NCI-H1436 (cell line): Measurements from ENCODE around the gene PAIP2B.
A peak's percentile ranks its signal among the peaks of the same experiment; 100 is the strongest.
"Not testable (repeated sequence)": the region's sequence is repeated elsewhere in the genome, so short reads cannot be mapped to it uniquely, and the experiment has no call there.

Experiments
- DNase-seq: peaks from one replicate; lab custom pipeline; 2025; lab: John Stamatoyannopoulos, UW

Gene PAIP2B

DNA sequence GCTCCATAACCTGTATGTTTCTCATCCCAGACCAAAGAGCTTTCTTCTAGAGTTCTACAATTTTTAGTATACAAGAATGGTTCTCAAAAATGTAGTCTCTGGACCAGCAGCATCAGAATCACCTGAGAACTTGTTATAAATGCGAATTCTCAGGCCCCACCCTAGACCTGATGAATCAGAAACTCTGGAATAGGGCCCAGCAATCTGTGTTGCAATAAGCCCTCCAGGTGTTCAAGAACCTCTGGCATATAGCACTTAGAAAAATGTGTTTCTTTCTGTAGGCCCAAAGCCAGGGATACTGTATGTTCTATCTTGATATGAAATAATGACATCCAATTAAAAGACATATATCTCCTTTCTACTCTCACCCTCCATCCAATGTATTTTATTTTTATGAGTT, 10.4 kb downstream of the PAIP2B start:
- no peak for DNase-seq

DNA sequence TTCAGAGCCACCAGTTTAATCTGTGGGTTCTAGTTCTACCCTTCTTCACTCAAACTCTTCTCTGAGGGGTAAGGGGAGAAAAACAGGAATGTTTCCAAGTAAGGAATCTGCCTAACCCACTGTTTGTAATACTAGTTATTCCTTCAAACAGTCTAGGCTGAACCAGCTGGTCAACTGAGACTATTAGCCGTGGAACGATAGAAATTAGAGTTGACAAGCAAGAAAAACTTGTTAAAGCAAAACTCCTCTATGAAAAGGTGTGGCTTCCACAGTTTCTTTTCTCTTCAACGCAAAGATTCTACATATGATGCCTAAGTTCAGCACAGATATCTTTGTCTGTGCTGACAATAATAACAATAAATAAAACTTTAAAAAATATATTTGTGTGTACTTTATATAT, 11.5 kb downstream of the PAIP2B start:
- no peak for DNase-seq

DNA sequence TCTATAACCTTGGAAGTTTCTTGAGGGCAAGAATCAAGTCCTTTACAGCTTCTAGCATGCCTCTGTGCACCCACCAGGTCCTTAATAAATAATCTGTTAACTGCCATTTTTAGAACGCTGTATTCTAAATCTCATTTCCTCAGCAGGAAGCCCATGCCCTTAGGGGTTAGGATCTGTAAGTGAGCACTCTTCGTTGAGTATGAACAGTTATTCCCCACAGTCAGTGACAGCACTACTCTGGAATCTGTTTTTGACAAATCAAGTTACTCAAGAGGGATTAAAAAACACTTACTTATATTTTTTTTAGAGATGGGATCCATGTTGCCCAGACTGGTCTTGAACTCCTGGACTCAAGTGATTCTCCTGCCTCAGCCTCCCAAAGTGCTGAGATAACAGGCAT, 14.6 kb downstream of the PAIP2B start:
- DNase-seq: no peak

DNA sequence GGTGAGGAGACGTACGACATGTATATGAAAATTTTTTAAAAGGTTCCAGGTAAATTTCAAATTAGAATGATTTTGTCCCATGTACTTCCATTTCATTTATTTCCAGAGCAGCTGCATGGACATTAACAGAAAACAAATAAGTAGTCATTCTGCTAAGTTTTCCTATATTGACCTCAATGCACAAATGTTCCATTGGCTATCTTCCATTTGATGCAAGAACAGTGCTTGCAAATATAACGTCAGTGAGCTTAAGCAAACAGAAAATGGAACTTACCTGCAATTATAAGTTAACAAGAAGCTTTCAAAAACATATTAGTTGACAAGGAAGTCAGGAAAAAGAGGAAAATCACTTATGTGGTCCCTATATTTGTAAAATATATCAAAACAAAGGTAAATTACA, 16.6 kb downstream of the PAIP2B start:
- no peak for DNase-seq

DNA sequence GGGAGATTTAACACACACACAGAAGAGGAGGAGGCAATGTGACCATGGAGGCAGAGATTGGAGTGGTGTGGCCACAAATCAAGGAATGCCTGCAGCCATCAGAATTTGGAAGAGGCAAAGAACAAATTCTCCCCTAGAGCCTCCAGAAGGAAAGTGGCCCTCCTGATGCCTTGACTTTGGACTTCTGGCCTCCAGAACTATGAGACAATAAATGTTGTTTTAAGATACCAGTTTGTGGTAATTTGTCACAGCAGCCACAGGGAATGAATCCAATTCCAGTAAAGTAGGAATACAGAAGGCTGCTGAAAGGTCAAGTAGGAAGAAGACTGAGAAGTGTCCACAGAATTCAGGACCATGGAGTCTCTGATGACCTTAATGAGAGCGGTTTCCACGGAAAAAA, 18.1 kb downstream of the PAIP2B start:
- DNase-seq: no peak

DNA sequence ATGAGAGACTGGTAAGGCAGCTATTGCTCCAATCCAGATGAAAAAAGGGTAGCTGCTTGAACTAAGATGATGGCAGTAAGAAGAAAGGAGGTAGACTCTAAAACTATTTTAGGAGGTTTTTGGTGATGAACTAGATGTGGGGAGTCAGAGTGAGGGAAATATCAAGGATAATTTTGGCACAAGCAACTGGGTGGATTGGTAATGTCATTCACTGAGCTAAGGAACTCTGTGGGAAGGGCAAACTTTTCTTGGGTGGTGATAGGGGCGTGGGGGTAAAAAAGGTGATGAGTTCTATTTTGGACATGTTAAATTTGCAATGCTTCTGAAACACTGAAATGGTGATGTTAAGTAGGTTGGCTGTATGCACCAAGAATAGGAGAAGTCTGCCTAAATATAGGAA, 19.3 kb downstream of the PAIP2B start:
- no peak for DNase-seq

DNA sequence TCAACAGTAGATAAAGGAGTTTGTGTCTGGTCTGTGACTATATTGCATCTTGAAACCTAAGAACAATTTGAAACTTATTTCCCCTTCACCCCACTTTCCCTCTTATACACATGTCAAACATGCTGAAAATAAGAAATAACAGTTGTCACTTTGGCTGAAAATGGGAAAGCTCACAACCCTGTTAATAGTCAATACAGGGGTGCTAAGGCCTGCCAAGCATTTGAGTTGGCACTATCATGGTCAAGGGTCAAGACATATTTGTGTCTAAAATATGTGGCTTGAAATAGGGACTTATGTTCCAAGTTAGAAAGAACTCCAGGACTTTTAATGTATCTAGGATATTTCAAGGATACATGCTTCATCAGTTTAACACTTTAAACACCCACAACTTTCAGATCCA, 20.6 kb downstream of the PAIP2B start:
- DNase-seq: no peak

DNA sequence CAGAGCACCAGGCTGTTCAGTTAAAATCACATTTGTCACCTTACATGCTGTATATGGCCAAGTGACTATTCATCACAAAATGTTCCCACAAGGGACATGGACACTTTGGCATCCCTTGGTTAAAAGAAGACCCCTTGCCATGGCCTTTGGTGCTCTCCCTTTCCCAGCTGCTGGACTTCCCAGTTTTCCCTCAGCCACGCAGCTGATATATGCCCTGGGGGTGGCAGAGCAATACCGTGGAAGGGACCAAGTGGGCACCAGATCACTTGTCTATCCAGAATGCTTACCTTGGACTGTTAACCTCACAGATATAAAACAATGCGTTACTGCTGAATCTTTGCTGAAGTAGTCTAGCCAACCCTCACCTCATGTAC, 35.3 kb downstream of the PAIP2B start:
- DNase-seq: no peak

DNA sequence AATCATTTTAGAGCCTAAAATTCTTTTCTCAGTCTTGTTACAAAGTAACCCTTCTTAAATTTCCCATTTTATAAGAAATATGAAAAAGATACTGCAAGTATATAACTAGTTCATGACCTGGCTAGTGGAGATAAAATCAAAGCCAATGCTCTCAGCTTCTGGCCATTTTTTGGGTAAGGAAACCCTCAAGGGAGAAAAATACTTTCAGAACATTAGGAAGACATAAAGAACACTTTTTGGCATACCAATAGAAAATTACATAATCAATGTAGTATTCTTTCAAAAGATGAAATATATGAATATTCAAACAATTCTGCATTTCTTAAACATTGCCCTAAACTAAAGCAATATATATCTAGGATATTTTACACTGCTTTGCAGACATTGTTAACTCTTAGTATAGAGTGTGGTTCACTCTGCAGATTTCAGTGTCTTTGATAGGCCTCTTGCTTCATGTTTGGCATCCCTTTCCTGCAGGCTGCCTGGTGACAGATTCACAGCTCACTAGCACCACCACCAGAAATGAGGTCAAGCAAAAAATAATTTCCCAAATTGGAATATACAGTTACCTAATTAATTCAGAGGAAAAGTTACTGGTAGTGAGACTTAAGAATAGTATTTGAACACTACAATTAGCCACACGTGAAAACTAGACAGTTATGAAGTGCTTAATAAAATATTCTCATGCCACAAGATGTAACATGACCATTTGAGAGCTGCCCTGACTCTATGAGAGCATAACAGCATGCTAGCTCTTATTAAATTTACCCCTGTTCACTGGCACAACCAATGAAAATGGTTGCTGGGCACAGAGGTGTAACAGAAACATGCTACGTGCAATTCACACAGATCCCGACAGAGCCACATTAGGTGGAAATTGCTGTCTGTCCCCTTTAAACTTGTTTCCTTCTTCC, 36.0 kb downstream of the PAIP2B start:
- no peak for DNase-seq

DNA sequence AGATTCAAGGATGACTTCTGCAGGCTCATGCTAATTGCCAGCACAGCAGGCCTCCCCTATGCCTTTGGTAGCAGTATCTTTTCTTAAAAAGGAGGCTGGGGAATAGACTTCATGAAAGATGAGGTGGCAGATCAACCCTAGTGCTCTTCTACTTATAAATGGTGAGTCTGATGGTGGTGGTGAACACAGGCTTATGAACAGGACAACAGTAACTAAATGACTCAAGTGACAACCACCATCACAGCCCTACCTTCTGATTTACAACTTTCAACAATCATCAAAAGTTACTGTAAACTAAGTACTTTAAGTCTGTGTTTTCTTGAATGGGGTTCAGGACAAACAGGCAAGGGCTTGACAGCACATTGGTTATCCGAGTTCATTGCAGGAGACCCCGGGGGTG, 39.3 kb downstream of the PAIP2B start:
- DNase-seq: no peak

DNA sequence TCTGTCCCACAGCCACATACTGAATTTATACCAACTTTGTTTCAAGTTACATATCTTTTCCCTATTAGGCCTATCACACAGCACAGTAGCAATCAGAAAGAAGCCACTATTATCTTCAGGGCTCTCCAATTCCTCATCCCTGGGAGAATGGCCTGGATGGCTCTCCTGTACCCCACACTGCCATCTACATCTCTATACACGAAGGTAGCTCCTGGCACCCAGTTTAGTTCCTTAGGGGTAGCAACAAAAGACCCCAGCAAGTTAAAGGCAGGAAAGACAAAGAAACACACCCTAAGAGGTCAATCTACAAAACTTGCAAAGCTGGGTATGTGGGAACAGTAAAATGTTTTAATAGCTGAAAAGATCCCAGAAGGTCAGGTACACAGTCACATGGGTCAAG, 39.9 kb downstream of the PAIP2B start:
- no peak for DNase-seq

DNA sequence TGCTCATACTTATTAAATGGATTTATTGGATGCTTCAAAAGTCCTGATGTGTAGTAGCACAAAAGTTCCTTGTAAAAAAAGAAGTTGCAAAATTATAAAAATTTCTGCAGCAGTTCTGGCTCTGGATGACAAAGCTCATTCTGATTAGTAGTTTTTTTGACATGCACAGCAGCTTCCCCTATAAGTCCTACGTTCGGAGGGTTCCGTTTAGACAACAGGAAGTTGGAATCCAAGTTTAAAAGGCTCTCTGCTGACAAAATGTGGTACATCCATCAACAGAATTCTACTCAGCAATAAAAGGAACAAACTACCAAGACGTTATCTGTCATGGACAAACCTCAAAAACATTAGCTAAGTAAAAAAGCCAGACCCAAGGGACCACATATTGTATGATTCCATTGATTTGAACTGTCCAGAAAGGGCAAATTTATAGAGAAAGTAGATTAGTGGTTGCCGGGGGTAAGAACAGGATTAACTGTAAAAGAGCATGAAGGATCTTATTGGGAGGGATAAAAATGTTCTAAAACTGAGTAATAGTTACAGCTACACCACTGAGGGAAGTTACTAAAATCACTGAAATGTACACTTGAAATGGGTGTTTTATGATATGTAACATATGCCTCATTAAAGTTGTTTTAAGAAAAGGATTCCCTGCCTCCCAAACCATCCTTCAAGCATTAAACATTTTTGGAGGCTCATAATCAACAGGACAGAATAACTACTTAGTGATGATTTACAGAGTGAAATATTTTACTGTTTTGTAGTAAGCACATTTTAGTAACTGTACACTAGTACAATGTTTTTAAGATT, 43.4 kb downstream of the PAIP2B start:
- DNase-seq: not testable (repeated sequence)

DNA sequence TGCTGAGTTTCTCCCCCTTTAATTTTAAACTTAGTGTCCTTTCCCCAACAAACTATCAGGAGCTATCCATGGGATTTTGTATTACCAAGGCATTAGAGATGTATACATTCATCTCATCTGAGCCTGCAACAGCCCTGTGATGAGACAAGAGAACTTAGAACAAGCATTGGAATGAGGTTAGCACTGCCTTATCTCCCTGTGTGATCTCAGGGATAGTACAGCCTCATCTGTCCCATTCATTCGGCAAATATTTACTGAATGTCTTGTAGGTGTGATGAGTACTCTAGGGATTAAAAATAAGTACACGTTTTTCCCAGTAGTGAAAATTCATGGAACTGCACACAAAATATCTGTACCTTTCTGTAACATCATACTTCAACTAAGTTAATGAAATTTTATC, 45.6 kb downstream of the PAIP2B start:
- no peak for DNase-seq

DNA sequence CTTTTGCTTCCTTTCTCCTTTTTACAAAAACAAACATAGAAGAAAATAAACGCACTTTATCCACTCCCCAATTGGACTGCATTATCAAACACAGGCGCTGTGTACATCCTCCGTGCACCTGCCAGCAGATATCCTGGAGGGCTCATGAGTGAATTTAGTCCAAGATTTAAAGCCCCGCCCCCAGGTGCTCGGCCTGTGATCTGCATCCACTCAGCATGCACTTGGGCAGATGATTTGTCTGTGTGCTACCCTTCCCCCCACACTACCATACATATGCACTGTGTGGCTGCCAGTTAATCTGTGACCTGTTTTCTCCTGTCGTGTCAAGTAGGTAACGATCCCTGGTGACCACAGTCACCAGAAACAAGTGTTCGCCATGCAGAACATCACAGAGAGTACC, 48.1 kb downstream of the PAIP2B start:
- peak; percentile 30 for DNase-seq

DNA sequence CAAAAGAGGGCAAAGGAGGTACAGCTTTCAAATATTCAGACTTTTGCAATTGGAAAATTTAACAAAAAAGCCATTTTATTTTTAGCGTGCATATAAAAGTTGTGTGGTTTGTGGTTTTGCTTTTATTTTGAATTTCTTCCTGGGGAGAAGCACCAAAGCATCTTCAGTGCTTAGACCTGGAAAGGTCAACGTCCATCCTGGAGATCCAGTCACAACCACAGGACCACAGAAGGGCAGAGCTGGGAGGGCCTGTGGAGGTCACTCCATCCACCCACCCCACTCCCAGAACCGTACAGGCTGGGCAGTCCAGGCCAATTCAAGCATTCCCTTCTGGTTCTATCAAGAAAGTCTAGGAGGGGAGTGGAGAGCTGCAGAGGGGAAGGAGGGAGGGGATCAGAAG, 52.7 kb downstream of the PAIP2B start:
- no peak for DNase-seq

DNA sequence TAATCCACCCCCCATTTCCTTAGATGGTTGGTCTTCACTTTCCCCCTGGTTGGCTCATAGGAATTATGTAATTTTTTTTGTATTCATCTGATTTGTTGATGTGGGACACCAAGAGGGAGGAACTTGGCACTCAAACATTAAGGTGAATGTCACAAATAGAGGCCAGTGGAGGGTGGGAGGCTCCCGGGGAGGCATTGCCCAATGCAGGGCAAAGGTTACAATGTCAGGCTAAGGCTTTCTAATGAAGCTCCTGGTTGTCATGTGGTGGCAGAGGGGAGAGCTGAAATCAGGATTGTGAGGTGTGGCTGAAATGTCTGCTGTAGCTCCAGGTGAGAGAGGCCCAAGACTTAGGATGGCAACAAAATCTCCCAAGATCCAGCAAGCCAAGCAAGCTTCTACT, 53.8 kb downstream of the PAIP2B start:
- DNase-seq: no peak

DNA sequence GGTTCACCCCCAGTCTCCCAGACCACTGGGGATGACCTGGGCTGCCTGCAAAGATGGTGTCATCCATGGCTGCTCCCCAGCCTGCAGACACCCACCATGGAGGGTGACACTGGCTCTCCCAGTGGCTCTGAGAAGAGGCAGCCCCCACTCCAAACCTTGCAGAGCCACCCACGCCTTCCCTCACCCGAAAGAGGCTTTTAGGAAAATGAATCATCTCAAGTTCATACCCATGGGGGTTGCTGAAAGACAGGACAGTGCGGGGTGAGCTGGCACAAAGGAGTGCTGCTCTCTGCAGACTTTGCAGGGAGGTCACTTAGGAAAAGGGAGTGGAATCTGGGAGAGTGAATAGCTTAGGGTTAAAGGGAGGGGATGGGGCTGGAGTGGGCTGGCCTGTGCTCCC, 60.1 kb downstream of the PAIP2B start:
- DNase-seq: no peak

DNA sequence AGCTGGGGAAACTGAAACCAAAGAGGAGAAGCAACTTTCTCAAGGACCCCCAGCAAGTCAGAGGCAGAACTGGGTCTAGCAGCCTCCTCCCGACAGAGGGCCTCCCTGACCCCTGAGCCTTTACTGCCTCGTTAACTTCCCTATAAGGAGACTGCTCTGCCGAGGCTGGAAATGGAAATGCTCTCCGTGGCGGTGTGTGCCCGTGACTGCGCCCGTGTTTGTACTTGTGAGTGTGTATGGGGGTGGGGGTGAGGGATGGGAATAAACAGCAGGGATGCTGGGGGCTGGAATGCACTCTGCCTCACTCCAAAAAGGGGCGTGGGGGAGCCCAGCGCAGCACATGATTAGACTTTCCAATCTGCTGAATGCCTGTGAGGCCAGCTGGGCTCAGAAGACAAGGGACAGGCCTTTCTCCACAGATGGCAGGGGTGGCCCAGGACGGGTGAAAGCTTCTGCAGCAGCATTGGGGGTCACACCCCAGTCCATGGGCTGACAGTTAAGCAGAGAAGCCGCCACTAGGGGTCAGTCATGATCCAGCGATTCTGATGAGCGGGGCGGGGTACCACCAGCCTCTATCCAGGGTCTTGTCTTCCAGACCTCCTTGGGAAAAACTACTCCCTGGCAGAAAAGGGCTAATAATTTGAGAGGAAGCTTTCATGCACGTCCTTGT, 69.6 kb downstream of the PAIP2B start:
- DNase-seq: peak; percentile 14

DNA sequence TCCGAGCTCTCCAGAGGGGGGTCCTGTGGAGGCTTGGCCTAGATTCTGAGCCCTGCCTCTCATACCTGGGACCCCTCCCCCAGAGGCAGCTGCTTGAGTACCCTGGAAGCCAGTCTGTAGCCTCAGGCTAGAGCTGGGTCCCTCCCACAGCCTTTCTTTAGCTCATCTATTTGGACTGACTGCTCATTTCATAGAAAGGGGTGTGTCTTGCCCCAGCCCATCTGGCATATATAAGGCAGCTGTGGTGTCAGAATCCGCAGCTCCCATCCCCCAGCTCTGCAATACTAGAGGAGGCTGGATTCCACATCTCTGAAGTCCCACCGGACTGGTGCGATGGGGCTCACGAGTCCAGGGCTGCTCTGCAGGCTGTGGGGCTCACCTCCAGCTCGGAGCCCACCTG, 70.3 kb downstream of the PAIP2B start:
- DNase-seq: peak; percentile 59

DNA sequence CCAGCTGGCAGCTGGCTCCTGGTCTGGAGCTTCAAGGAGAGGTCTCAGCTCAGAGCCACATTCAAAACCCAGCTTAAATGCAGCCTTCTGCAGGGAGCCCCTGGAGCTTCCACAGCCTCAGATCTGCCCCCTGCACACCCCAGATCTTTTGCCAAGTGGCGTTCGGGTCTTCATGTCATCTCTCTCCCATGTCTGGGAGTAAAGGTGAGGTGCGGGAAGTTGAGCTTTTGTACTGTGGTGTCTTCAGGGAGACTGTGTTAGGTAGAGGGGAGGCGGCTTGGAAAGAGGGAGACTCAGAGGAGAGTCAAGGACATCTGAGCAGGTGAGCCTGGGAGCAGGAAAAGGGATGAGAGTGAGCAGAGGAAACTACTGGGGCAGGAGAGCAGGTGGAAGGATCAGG, 71.1 kb downstream of the PAIP2B start:
- DNase-seq: no peak

DNA sequence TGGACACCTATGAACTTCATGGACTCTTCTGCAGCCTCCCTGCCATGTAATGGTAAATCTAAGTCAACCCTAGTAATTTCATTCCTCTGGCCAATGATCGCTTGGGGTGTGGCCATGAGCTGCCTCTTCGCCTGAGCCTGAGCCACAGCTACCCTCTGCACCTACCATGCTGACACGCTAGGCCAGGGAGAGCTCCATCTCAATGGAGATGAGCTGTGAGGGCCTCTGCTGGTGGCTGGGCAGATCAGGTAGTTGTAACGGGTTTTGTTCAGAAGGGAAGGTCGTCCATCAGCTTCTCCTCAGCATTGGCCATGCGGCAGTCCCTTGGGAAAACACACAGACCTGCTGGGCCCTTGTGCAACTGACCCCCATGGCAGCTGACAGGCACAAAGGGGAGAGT, 72.1 kb downstream of the PAIP2B start:
- no peak for DNase-seq

DNA sequence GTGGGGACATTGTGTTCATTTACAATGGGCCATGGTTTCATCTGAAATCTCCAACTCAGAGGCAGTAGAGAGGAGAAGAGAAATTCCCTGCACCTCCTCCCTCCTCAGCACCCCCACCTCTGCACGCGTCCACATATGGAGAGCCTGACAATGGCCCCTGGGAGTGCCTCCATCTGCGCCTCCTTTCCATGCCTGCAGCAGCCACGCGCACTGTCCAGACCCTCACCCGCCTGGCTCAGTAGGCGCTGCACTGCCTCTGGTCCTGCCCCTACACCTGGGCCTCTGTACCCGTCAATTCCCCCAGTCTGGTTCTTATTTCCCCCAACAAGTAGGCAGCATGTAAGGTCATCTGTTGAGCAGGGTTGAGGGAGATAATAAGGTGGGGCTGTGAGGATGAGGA, 72.6 kb downstream of the PAIP2B start:
- no peak for DNase-seq
